ENCODE results near the gene ITGAE. TPM values are rescaled to one million over a fixed set of nuclear protein-coding genes. Genes with fewer than 3 reads are reported as not detected.

The ITGAE gene
- total RNA-seq, 1 donor from 2014 or later = 15.3 TPM

GRCh38 chr17:3818786-3819185 lies 17.8 kb upstream of the ITGAE start:
- no peak for DNase-seq

GRCh38 chr17:3817851-3818605 lies 17.0 kb upstream of the ITGAE start:
- no peak for DNase-seq

DNA sequence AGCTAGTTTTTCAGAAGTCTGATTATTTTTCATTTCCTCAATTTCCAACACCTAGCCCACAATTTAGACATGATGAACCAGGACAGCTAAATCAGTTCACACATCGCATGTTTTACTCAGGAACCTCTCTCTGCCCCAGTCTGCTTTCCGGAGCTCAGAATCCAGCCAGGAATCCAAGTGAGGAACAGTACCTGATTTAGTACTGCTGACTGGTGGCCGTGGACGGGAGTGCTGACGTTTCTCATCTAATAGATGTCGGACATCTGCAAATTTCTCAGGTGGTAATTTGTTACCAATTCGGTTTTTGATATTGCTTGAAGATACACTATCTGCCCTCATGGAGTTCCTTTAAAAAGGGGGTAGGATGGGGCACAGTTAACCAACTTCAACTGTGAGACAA lies 14.9 kb upstream of the ITGAE start:
- DNase-seq = peak; percentile 7

DNA sequence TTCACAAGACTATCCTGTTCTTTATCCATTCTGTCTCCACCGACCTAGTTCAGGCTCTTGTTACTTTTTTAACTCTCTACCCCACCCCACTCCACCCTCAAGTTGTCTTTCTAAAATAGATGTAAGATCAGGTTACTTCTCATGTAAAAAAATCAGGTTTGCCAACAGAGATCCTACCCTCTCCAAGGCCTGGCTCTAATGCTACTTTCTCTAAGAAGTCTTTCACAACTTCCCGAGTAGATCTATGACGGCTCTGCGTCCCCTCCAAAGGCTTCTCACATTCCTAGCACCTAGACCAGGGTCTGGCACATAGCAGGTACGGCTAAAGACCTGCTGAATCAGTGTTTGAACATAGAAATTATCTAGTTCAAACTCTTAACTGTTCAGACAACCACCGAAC lies 14.1 kb upstream of the ITGAE start:
- peak; percentile 45 for DNase-seq

- DNase-seq = no peak
Measured at GRCh38 chr17:3814361-3814760, 13.4 kb upstream of the ITGAE start.

GRCh38 chr17:3813171-3813570 lies 12.2 kb upstream of the ITGAE start:
- no peak for DNase-seq

- peak; percentile 56 for DNase-seq
Measured at GRCh38 chr17:3812771-3813170, 11.8 kb upstream of the ITGAE start.

GRCh38 chr17:3812284-3812683 lies 11.3 kb upstream of the ITGAE start:
- DNase-seq = no peak

- no peak for DNase-seq
Measured at GRCh38 chr17:3810019-3810418, 9.0 kb upstream of the ITGAE start.

DNA sequence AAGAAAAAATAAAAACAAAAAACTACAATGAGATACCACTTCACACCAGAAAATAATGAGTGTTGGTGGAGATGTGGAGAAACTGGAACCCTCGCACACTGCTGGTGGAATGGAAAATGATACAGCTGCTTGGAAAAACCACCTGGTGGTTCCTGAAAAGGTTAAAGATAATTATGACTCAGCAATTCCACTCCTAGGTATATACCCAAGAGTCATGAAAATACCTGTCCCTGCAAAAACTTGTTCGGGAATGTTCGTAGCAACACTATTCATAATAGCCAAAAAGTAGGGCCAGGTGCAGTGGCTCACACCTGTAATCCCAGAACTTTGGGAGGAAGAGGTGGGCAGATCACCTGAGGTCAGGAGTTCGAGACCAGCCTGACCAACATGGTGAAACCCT lies 8.1 kb upstream of the ITGAE start:
- no peak for DNase-seq

- DNase-seq = no peak
Measured at GRCh38 chr17:3808701-3809100, 7.7 kb upstream of the ITGAE start.

- DNase-seq = no peak
Measured at GRCh38 chr17:3805581-3805980, 4.6 kb upstream of the ITGAE start.

DNA sequence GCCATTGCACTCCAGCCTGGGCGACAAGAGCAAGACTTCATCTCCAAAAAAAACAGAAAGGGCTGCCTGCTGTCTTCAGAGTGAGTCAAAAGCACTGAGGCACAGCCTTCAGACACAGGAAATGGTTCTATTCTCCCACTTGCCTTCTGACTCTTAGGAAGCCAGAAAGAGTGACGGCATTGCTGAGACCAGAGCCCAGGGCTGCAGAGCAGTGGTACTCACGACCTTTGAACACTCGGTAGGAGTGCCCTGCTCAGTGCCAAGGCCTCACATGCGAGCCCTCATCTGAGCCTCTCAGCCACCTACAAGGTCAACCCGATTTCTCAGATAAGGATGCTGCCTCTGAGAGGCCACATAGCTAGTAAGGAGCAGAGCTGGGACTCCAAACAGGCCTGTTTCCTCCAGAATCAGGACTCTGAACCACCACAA lies 3.5 kb upstream of the ITGAE start:
- no peak for DNase-seq

DNA sequence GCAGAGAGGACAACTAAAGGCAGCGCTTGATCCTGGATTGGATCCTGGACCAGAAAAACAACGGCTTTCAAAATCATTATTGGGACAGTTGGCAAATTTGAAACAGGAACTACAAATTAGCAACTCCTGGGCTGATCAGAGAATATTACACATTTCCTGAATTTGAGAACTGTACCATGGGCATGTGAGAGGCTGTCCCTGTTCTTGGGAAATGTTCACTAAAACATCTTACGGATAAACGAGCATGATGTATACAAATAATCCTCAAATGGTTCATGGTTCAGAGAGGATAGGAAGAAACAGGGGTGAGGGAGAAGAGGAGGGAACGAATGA lies 2.3 kb upstream of the ITGAE start:
- no peak for DNase-seq

- peak; percentile 63 for DNase-seq
Measured at GRCh38 chr17:3802461-3803307, 1.7 kb upstream of the ITGAE start.

- no peak for DNase-seq
Measured at GRCh38 chr17:3801792-3802191, 804 bp upstream of the ITGAE start.

GRCh38 chr17:3801347-3801746 lies 359 bp upstream of the ITGAE start:
- DNase-seq = no peak

DNA sequence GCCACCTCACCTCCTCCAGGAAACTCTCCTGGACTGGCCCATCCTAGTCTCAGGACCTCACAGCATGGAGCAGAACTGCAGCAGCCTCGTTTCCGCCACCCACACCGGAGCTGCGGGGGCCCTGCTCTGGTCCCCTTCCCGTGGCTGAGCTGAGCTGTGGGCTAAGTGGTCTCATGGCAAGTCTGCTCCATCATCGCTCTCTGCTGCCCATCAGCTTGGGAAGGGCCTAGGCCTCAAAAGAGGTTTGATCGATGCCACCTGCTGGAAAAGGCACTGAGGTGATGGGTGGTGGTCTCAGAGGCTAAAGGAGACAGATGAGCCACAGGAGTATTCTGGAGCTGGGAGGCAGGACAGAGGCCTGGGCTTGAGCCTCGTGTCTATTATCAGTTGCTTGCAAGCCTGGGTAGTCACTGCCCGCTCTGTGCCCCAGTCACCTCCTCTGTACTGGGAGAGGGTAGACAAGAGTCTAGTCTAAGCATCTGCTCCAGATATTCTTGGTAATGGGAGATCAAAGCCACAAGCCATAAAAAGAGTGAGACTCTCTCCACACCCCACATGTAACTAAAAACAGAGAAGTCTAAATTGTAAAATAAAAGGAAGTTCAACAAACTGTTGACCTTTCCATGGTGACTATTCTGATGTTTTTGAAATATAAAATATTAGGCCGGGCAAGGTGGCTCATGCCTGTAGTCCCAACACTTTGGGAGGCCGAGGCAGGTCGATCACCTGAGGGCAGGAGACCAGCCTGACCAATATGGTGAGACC lies 1.6 kb downstream of the ITGAE start:
- no peak for DNase-seq

DNA sequence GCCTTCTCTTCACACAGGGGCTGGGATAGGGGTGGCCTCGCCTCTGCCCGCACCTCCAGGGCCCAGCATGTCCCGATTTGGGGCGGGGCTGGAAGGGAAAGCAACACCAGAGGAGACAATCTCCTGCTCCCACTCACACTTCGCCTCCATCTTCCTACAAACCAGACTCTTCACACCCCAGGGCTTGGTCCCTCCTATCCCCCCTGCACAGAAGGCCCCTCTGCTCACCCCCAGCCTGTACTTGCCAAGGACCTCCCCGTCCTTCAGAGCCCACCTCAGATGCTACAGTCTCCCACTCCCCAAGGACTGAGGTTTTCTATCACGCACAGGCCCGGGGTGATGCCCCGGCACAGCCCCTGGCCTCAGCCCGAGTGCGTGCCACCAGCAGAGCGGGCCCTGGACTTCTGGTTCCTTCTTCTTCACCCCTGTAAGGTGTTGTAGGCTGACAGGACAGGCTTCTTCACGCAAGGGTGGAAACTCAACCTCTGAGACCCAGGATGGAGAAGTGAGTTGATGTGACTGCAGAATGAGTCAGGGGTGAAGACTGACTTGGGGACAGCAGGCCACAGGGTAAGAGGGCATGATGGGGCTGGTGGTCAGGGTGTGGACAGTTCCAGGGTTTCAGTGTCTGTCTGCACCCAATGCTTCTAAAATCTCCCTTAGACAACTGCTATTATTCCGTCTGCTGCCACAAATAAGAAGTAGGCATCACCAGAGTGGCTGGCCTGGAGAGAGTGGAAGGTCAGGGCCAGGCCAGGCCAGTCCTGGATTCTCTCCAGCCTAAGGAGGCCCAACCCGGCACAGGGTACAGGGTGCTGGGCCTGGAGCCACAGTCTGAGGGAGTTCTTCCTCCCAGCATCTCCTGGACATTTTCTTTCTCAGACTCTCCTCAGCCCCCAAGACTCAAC lies 2.5 kb downstream of the ITGAE start:
- no peak for DNase-seq

- DNase-seq = no peak
Measured at GRCh38 chr17:3796822-3797170, 4.2 kb downstream of the ITGAE start.

GRCh38 chr17:3796110-3796821 lies 4.7 kb downstream of the ITGAE start:
- no peak for DNase-seq

All from tongue (tissue), 2 donors.